ENCODE measurements around the gene TACR1.

Gene TACR1

GRCh38 chr2:75018162-75018561 lies 181.2 kb downstream of the TACR1 start:
- DNase-seq (ENCODE audit: low spot score), result no peak

GRCh38 chr2:75012080-75012479 lies 187.2 kb downstream of the TACR1 start:
- DNase-seq (ENCODE audit: low spot score), result no peak

GRCh38 chr2:75010571-75010970 lies 188.7 kb downstream of the TACR1 start:
- DNase-seq (ENCODE audit: low spot score), result no peak

- DNase-seq (ENCODE audit: low spot score), result no peak
Measured at GRCh38 chr2:75007819-75008218, 191.5 kb downstream of the TACR1 start.

- no peak for DNase-seq (ENCODE audit: low spot score)
Measured at GRCh38 chr2:75007061-75007460, 192.3 kb downstream of the TACR1 start.

GRCh38 chr2:75006041-75006440 lies 193.3 kb downstream of the TACR1 start:
- DNase-seq (ENCODE audit: low spot score), result no peak

GRCh38 chr2:75003773-75004172 lies 195.5 kb downstream of the TACR1 start:
- no peak for DNase-seq (ENCODE audit: low spot score)

GRCh38 chr2:75003276-75003675 lies 196.0 kb downstream of the TACR1 start:
- no peak for DNase-seq (ENCODE audit: low spot score)

GRCh38 chr2:75002007-75002406 lies 197.3 kb downstream of the TACR1 start:
- no peak for DNase-seq (ENCODE audit: low spot score)

- DNase-seq (ENCODE audit: low spot score), result no peak
Measured at GRCh38 chr2:74999468-74999867, 199.9 kb downstream of the TACR1 start.
